Fibroblast of skin of abdomen (primary cell): ENCODE results near the gene DPPA2. TPM values are rescaled to one million over a fixed set of nuclear protein-coding genes. Genes with fewer than 3 reads are reported as not detected.
A peak's percentile ranks its signal among the peaks of the same experiment; 100 is the strongest.
"Not testable (repeated sequence)": the region's sequence is repeated elsewhere in the genome, so short reads cannot be mapped to it uniquely, and the experiment has no call there.

Experiments
- DNase-seq: peaks from one replicate; pipeline ENCODE4 v3.0.0-alpha.2; 2013
- polyA plus RNA-seq, 2 experiments: library from polyadenylated mRNA; unstranded; fragments of 120-200 nt; gene quantifications; one replicate each; pipeline ENCODE4 v1.2.1, GENCODE V29; 2013; ENCODE audit not compliant: insufficient read length in 2 of 2

DPPA2 gene
- not detected for polyA plus RNA-seq (2013, experiment 1 of 2; ENCODE audit: insufficient read length)
- polyA plus RNA-seq (2013, experiment 2 of 2; ENCODE audit: insufficient read length): not detected

- DNase-seq: no peak
These were observed at the start of gene DPPA2 for GRCh38 chr3:109316162-109316730. TSS of gene DPPA2 (minus strand) at chr3:109316517. CDS start at chr3:109314542, 1,975 bp downstream.

GRCh38 chr3:109364088-109364487 is 47.8 kb upstream of the DPPA2 start:
- no peak for DNase-seq

- peak; percentile 3 for DNase-seq
These were observed 47.3 kb upstream of the DPPA2 start for GRCh38 chr3:109363634-109364033.

- no peak for DNase-seq
These were observed 46.5 kb upstream of the DPPA2 start for GRCh38 chr3:109362823-109363222.

GRCh38 chr3:109358809-109359208 is 42.5 kb upstream of the DPPA2 start:
- DNase-seq: not testable (repeated sequence)

GRCh38 chr3:109356442-109357155 is 40.3 kb upstream of the DPPA2 start:
- no peak for DNase-seq

GRCh38 chr3:109355625-109356441 is 39.5 kb upstream of the DPPA2 start:
- no peak for DNase-seq

- DNase-seq: no peak
These were observed 36.7 kb upstream of the DPPA2 start for GRCh38 chr3:109353057-109353456.

GRCh38 chr3:109351231-109351630 is 34.9 kb upstream of the DPPA2 start:
- DNase-seq: no peak

- DNase-seq: peak; percentile 48
These were observed 30.5 kb upstream of the DPPA2 start for GRCh38 chr3:109346770-109347295.

- no peak for DNase-seq
These were observed 29.8 kb upstream of the DPPA2 start for GRCh38 chr3:109346099-109346498.

GRCh38 chr3:109339714-109340648 is 23.7 kb upstream of the DPPA2 start:
- DNase-seq: no peak

GRCh38 chr3:109339197-109339596 is 22.9 kb upstream of the DPPA2 start:
- DNase-seq: no peak

- DNase-seq: no peak
These were observed 22.0 kb upstream of the DPPA2 start for GRCh38 chr3:109338322-109338721.

- no peak for DNase-seq
These were observed 21.1 kb upstream of the DPPA2 start, which contains the start of gene DPPA4 for GRCh38 chr3:109337393-109337792. TSS of gene DPPA4 (minus strand) at chr3:109337546. CDS start at chr3:109337517, 29 bp downstream.

GRCh38 chr3:109336291-109336861 is 20.1 kb upstream of the DPPA2 start:
- peak; percentile 41 for DNase-seq

- DNase-seq: no peak
These were observed 18.3 kb upstream of the DPPA2 start for GRCh38 chr3:109334572-109334971.

GRCh38 chr3:109331692-109332091 is 15.4 kb upstream of the DPPA2 start:
- DNase-seq: no peak

GRCh38 chr3:109330405-109330804 is 14.1 kb upstream of the DPPA2 start:
- DNase-seq: no peak

- no peak for DNase-seq
These were observed 11.9 kb upstream of the DPPA2 start for GRCh38 chr3:109328202-109328601.

- DNase-seq: no peak
These were observed 9.3 kb upstream of the DPPA2 start for GRCh38 chr3:109325657-109326056.
